GM12875 (cell line): Measurements from ENCODE around the gene CDH19.
"Not testable (repeated sequence)": the region's sequence is repeated elsewhere in the genome, so short reads cannot be mapped to it uniquely, and the experiment has no call there.

ENCODE experiments used
- H3K4me3 ChIP-seq: one replicate; pipeline ENCODE4 v1.5.1; 2011; ENCODE audit warnings: low read depth, low read length, control low read depth
- CTCF ChIP-seq: IDR thresholded peaks from 2 replicates; pipeline ENCODE4 v1.5.1; 2011; ENCODE audit warnings: low read depth, mild to moderate bottlenecking, control low read depth, inconsistent platforms, low read length, moderate library complexity, borderline replicate concordance; ENCODE audit not compliant: insufficient read depth

The CDH19 gene

DNA sequence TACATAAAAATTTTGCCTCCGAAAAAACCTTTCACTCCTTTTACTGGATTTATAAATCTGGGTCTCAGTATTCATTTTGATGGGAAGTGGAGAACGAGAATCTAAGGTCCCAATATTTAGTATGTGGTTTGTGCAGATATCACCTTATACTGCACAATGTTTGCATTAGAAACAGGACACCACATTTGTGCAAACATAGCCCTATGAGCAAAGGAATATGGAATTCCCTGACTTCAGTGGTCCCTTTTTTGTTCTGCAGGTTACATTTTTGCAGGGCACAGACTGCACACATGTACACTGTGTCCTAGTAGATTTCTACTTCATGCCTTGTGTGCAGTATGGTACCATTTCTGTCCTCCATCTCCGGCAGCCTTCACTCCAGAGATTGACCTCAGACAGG lies 130.0 kb downstream of the CDH19 start:
- TF ChIP-seq CTCF, result no peak

DNA sequence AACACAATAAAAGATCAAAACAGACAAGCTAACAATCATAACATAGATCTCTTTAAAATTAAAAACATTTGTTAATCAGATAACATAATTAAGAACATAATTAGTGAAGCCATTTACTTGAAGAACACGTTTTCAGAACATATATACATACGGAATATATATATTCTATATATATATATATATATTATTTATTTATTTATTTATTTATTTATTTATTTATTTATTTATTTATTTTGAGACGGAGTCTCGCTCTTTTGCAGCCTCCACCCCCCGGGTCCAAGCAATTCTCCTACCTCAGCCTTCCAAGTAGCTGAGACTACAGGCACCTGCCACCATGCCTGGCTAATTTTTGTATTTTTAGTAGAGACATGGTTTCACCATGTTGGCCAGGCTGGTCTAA lies 137.7 kb downstream of the CDH19 start:
- H3K4me3 ChIP-seq, result not testable (repeated sequence)

More for the DNA sequence above, 130.0 kb downstream of the CDH19 start:
- no peak overlapping the region for H3K4me3 ChIP-seq

GRCh38 chr18:66461344-66461743 lies 142.5 kb downstream of the CDH19 start:
- TF ChIP-seq CTCF, result no peak
- H3K4me3 ChIP-seq, result no peak overlapping the region

GRCh38 chr18:66457245-66457644 lies 146.6 kb downstream of the CDH19 start:
- no peak overlapping the region for H3K4me3 ChIP-seq
- no peak for TF ChIP-seq CTCF
